ENCODE results near the gene BET1L.
"Not testable (repeated sequence)": the region's sequence is repeated elsewhere in the genome, so short reads cannot be mapped to it uniquely, and the experiment has no call there.

Gene BET1L, protein sequence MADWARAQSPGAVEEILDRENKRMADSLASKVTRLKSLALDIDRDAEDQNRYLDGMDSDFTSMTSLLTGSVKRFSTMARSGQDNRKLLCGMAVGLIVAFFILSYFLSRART

DNA sequence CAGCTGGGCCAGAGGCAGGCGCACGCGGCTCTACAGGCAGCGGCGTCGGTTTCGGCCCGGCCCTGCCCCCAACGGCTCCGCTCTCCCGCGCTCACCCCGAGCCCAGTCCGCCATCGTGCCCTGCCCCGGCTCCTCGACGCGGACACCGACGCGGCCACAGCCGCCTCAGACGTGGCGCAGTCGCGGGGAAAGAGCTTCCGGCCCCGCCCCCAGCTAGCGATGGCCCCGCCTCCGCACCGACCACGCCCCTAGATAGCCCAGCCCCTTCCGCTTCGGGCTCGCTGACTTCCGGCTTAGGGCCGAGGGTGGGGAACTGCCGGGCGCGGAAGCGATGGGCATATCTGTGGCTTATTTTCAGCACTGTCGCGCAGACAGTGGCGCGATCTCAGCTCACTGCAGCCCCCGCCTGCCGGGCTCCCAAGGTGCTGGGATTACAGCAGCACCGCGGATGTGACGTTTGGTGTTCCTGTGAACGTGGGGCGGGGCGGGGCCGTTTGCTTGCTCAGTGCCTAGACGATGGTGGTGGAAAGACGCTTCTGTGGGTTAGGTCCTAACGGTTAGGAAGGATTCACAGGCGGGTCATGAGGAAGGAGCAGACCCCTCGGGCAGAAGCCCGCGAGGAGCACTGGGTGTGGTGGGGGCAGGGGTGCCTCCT, at the start of gene BET1L, which contains the start of gene RIC8A:
BET1L (minus strand) TSS at position 192 of the 655 bp plus-strand sequence; CDS start at position 114, 78 bp downstream.
RIC8A (plus strand) TSS at position 501 of the 655 bp plus-strand sequence. CDS start 1,147 bp downstream, outside the sequence.
- DNase-seq: peak; percentile 99

DNA sequence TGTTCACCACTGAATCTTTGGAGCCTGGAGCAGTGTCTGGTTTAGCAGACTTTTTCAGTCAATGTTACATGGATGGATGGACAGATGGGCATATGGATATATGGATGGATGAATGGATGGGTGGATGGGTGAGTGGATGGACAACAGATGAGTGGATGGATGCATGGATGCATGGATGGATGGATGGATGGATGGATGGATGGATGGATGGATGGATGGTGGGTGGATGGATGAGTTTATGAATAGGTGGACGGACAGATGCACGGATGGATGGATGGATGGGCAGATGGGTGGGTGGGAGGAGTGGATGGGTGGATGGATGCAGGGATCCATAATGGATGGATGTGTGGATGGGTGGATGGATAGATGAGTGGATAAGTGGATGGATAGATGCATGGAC, 48.6 kb upstream of the BET1L start:
- DNase-seq: no peak

DNA sequence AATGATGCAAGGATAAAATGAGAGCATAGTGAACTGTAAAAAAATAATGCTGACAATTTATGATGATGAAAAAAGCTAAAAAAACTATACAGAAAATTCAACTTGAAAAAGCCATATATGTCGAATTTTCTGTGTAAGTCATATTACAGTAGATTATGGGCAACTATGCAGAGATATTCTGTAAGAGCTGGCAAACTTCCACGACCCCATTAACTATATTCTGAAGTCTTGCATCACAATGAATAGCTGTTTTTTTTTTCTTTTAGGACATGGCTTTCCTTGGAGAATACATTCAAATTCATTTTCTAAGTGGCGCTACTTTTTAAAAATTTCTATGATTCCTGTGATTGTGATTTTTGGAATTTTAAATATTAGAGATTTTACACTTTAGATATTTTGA, 48.0 kb upstream of the BET1L start:
- no peak for DNase-seq

DNA sequence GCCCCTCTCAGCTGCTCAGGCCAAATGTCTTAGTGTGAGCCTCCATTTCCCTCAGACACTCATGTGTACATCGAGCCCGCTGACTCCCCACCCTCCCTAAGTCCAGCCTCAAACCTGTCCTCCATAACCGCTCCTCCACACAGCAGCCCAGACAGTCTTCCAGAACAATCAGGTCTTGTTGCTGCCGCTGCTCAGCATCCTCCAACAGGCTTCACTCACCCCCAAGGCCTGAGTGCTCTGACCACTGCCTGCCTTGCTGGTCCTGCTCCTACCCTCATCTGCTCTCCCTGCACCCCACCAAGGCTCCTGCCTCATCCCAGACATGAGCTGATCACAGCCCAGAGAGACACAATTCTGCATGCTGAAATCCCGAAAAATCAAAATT, 46.7 kb upstream of the BET1L start:
- no peak for DNase-seq

DNA sequence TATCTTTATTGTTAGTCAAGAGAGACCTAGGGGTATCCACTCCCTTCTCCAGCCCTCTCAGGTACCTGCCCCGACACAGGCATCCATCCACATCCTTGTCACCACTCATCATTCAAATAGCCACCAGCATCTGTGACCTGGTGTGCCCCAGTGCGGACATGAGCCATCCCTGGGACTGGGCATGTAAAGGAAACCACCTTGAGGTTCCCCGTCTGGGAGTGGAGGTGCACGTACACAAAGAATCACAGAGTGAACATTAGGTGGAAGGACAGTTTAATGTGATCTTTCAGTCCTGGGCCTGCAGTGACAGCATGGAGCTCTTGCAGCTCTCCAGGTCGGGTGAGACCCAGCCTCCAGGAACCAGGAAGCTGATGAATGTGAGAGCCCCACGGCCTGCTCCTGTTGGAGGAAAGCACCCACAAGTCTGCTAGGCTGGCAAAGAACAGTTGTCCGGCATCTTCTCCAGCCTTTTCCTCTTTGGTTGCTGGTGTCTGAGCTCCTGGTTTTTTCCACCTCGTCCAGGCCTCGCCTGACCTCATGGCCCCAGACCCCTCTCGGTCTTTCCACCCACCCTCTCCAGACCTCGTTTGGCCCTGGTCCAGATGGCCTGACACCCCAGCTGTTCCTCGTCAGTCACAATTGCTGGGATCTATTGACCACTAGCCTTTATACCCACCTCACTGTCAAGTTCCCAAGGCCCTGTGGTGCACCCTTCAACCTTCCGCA, 46.1 kb upstream of the BET1L start:
- no peak for DNase-seq

DNA sequence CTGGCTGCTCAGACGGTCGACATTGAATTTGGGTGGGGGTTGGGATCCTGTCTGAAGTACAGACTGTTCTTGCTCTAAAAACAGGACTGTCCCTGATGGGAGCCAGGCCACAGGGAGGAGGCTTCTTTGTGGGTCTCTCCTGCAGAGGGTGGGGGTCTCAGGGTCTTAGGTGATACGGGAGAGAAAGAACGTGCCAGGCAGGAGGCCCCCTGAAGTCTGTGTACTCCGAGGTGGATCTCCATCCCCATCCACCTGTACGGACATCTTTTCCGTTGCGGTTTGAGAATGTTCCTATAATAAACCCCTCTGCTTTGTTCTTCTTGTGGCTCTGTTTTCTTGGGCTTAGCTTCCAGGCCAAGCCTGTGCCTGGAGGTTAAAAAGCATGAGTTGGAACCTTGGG, 45.5 kb upstream of the BET1L start:
- DNase-seq: no peak

DNA sequence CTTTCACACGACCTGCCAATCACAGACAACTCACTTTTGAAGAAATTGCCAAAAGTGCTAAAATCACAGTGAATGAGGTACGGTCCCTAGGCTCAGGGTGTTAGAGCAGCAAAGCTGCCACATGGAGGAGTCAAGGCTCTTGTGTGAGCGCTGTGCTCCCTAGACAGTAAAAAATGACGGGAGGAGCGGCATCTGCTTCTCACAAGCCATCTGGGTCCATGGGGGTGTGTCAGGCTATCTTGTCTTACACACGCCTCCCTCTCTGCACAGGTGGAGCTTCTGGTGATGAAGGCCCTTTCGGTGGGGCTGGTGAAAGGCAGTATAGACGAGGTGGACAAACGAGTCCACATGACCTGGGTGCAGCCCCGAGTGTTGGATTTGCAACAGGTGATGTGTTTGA, 44.4 kb upstream of the BET1L start:
- DNase-seq: no peak

DNA sequence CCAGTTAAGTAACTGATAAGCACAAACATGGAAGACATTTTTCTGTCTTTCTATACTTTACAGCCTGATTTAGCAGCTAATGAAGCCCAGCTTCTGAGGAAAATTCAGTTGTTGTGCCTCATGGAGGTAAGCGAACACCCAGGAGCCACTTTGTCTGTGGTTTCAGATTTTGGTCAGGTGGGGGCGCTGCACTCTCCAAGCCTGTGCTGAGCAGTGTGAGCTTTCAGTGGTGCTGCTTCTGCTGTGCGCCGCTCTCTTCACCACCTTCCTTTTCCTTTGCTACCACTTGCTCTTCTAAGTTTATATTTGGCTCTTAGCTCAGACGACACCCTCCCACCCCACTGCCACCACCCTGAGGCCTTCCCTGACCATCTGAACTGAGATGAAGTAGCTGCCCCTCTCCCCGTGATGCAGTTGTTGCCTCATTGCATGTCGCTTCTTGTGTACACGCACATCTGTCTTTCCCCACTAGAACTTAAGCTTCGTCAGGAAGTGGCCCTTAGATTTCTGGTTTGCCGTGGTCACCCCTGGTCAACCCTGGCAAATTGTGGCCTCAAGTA, 43.6 kb upstream of the BET1L start:
- peak; percentile 85 for DNase-seq

DNA sequence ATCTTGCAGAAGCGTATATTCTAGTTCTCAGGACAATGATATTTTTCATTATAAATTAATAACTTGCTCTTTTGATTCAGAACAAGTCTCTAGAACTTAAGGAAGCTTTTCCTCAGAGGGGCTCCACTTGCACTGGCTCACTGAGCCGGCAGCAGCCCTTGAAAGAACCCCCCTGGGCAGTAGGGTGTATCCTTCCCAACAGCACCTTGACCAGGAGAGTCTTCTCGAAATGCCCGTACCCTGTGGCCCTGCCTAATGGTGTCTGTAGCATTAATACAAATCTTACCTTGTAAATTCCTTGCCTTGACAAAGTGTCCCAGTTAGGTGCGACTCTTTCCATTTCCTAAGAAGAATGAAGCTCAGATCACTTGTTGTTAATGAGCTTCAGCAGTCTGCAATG, 43.1 kb upstream of the BET1L start:
- no peak for DNase-seq

DNA sequence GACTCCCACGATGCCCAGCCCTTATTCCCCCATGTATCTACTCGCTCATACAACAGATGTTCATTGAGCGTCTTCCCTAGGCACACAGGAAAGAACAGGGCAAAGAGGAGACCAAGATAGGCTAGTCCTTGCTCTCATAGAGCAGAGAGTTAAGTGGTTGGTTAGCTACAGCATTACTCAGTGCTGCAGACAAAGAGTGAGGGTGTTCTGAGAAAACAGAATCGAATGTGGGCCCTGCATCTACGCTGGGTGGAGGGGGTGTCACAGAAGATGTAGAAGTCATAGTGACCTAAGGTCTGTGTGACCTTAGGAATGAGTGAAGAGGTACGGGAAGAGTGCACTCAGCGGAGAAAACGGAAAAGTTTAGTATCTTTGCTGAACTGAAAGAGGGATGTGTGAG, 41.9 kb upstream of the BET1L start:
- DNase-seq: no peak

DNA sequence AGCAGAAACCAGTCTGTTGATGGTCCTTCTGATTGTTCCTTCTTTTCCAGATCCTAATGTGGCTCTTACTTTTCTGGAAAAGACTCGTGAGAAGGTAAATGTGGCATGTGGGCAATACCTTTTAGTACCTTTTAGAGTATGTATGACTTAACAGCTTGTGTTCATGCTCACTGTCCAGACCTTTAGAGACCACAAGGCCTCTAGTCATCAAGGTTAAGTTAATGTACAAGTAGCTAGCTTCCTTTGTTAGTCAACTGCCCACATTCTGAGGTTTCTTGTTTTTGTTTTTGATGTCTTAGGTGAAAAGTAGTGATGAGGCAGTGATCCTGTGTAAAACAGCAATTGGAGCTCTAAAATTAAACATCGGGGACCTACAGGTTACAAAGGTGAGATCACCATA, 37.2 kb upstream of the BET1L start:
- DNase-seq: no peak

DNA sequence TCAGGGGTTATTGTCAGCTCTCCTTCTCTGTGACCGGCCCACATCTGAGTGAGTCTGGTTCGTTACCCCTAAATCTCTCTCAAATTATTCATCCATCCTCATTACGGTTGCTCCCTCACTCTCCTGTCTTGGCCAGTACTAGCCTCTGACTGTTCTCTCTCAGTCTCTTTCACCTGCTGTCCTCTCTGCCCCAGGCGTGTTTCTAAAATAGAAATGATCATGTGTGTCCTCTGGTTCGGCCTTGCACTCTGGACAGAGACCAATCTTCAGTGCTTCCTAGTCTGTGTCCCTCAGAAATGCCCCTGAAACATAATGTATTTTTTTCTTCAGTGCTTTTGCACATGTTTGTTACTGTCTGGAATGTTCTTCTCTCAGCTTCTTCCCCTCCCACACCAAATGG, 34.4 kb upstream of the BET1L start:
- DNase-seq: no peak

DNA sequence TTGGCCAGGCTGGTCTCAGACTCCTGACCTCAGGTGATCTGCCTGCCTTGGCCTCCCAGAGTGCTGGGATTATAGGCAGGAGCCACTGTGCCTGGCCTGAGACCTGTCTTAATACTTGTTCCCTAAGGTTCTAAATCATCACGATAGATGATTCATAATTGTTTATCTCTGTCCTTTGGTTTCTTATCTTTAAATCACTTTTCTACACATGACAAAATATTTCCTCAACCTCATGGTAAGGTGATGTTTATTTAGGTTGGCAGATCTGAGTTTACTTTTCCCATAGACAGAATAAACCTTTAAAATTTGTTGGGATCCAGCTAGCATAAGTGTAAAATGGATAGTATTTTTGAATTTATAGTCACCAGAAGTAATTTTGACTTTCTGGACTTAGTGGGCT, 33.1 kb upstream of the BET1L start:
- DNase-seq: no peak

DNA sequence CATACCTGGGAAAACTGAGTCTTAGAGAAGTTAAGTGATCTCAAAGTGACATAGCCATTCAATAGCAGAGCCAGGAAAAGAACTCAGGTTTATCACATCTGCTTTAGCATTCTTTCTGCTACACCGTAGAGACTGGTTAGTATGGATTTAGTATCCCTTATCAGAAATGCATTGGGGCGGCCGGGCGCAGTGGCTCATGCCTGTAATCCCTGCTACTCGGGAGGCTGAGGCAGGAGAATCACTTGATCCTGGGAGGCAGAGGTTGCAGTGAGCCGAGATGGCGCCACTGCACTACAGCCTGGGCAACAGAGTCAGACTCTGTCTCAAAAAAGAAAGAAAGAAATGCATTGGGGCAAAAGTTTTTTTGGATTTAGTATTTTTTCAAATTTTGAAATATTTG, 31.1 kb upstream of the BET1L start:
- DNase-seq: not testable (repeated sequence)

DNA sequence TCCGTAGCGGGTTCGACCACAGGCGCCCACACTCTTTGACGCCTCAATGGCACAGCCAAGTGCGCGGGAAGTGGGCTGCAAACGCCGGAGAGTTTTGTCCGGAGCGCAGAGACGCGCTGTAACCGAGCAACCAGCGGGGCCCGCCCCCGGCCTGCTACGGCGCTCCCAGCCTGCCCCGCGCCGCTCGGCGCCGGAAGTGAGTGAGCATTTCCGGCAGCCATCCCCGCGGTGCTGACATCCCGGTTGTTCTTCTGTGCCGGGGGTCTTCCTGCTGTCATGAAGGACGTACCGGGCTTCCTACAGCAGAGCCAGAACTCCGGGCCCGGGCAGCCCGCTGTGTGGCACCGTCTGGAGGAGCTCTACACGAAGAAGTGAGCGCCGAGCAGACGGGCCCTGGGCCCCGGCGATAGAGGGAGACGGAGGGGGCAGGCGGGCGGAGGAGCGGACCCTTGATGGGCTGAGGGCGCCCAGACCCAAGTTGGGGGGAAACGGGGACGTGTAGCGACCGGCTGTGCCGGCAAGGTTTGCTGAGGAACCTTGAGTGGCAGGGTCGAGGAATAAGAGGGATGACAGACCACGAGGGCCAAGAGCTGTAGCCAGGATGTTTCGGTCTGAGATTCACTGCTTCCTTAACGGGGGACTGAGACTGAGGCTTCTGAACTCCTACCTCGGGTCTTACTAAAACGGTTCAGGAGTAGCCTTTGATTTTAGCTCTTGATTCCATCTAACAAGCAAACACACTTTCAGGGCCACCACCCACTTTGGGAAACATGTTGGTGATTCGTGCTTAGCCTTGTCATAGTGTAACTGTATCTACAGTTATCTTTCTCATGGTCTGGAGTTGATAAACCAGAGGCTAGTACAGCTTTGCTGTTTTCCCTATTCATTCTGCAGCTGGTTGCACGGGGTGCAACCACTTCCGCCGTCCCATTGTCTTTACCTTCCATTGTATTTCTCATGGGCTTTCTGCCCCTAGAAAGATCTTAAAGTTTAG, 29.9 kb upstream of the BET1L start, which contains the start of gene PSMD13:
PSMD13 (plus strand) TSS at position 203 of the 994 bp plus-strand sequence; CDS start at position 277, 74 bp downstream.
- DNase-seq: peak; percentile 88

DNA sequence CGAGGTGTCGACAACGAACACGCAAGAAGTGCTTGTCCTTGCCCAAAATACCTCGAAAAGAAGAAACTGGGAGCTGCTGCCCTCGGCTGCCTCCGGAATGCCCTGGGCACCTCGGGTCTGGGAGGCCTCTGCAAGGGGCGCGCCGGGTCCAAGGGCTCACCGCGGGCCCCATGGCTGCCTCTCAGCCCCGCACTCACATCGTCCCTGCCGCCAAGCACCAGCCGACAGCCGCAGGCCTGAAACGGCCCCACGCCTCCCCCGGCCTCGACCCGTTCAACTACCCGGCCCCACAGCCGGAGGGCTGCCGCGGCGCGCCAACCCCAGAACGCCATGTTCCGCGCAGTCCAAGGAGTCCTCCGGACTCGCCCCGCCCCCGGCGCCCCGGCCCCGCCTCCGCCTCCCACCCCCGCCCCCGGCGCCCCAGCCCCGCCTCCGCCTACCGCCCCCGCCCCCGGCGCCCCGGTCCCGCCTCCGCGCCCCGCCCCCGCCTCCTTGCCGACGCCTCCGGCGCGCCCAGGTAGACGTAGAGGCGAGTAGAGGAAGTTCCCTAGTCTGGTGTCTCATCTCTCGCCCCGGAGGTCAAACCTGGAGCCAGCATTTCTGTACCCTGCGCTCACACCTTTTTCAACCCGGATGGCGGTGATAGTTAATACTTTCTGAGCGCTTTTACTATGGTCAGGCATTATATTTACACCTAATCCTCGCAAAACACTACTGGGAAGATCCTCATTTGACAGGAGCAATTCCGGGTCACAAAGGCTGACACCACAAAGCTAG, 29.0 kb upstream of the BET1L start, which contains the start of gene SIRT3:
SIRT3 (minus strand) TSS at position 346 of the 777 bp plus-strand sequence; CDS start at position 332, 14 bp downstream.
- peak; percentile 91 for DNase-seq

DNA sequence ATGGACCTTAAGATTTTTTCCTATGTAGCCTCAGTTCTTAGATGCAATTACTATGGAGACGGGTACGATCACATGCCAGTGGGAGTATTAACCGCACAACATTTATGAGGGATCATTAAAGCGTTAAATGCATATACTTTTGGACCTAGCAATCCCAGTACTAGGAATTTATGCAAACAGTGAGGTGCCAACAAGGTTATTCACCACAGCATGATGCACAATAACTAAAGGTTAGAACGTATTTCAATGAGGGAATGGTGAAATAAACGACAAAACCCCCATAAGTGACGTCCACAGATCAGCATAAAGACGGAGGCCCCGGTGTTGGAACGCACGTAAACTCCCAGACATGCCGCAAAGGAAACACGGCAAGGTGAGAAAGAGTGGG, 28.4 kb upstream of the BET1L start:
- DNase-seq: peak; percentile 62

DNA sequence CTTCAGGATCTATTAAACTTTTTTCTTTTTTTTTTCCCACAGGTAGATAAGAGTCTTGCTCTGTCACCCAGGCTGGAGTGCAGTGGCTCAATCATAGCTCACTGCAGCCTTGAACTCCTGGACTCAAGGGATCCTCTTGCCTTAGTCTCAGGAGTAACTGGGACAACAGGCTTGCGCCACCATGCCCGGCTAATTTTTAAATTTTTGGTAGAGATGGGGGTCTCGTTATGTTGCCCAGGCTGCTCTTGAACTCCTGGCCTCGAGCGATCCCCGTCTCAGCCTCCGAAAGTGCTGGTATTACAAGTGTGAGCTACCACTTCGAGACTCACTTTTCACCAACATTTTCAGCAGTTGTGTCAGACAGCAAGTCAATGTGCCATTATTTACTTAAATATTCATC, 28.0 kb upstream of the BET1L start:
- DNase-seq: no peak

DNA sequence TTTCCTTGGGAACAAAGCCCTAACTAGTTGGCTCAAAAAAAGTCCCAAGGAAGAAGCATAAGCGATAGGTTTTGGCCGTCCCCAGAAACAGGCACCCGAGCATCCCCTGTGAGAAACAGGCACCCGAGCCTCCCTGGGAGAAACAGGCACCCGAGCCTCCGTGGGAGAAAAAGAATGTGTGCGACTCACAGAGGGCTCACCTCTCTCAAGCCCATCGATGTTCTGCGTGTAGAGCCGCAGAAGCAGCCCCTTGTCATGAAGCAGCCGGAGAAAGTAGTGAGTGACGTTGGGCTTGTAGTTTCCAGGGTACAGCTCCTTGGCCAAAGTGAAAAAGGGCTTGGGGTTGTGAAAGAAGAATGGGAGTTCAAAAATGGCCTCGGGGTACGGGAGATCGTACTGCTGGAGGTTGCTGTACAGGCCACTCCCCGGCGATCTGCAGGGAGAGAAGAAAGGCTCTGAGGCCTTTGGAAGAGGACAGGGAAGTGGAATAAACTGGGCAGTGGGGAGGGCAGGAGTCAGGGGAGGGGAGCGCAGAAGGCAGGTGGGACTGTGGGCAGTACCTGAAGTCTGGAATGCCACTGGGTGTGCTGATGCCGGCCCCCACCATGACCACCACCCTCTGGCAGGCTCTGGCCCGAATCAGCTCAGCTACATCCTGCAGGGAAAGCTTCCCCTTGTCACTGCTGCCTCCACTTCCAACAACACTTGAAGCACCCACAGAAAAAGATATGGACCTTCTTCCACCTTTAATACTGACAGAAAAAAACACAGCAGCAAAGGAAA, 25.8 kb upstream of the BET1L start:
- no peak for DNase-seq

DNA sequence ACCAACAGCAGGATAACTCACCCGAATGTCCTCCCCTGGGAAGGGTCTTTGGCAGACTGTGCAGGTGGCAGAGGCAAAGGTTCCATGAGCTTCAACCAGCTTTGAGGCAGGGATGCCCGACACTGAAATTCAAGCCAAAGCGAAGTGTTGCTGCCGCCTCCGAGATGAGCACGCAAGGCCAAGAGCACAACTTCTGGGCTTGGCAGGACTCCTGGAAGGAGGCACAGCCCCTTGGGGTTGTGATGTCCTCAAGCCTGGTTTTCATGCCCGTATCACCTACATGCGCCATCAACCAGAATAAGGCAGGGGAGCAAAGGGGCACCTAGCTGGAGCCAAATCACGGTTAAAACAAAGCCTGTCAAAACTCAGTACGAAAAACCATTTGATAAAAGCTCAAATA, 23.2 kb upstream of the BET1L start:
- DNase-seq: no peak
